ENCODE measurements around the gene FLOT1. TPM values are rescaled to one million over a fixed set of nuclear protein-coding genes. Genes with fewer than 3 reads are reported as not detected.

The FLOT1 gene
- total RNA-seq, 1 donor from 2014 or later: 20.0 TPM

DNA sequence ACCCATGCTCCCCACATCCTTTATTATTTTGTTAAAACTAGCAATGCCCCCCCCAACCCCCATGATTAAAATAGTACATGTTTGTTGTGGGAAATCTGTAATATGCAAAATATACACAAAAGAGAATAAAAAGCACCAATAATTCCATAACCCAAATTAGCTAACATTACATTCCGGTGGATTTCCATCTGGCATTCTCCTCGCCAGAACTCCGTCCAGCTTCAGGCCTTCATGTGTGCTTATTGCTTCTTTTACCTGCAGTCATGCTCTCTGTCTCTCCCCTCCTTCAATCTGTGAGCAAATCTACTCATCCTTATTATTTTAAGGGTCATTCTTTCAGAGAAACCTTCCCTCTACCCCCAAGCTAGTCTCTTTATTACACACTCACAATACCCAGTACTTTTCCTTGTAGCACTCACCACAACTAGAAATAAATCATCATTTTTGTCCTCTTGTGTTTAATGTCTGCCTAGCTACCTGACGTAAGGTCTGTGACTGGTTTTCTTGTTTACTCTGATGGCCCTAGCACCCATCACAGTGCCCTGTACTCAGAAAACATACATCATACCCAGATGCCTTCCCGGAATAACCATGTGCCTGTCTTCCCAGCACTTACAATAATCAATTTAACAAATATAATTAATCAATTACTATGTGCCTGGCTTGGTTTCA lies 27.5 kb upstream of the FLOT1 start:
- FAIRE-seq (no peak), DNase-seq (ENCODE audit: low read depth) (peak; percentile 48)
- Histone ChIP-seq H3K4me3 (ENCODE audit: low read depth, low read length) (no peak overlapping the region), H3K27me3 (ENCODE audit: control insufficient read depth, insufficient read depth, low read length) (no peaks in the 10 kb centered on the region), H3K36me3 (ENCODE audit: control insufficient read depth, insufficient read depth, low read length) (no peaks in the 10 kb centered on the region)
- no peak for TF ChIP-seq CTCF (IDR thresholded peaks at IDR 0.05; ENCODE audit: insufficient read depth, low read length, severe bottlenecking)

DNA sequence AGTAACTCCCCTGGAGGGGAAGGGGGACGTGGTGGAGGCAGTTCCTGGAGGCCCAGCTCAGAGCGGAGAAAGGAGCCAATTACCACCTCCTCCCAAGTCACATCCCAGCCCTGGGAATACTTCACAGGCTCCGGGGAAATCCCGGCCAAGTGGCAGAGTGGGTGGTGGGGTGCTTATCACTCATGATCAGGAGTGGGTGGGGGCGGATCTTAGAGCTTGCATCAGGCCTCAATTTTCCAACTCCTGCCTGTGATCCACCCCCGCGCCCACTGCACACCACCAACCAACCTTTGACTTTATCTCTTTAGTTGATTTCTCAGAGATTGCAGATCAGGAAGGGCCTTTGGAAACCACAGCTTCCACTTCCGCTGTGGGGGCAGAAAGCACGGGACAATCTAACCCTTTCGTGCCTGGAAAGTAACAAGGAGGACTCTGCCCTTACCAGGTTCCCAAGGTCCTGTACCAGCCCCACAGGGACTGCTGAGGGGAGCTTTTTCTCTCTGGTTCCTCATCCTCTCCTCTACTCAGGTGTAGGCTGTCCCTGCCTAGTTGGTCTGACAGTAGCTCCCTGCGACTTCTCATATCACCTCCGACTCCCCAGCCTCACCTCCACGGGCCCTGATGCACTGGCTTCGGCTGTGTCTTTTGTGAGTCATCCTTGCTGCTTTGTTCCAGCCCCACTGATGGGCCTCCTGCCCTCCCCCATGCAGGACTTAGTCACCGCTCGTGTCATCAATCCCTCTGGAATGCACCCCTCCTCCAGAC lies 26.8 kb upstream of the FLOT1 start:
- Histone ChIP-seq H3K4me3 (ENCODE audit: low read depth, low read length) (no peak overlapping the region), H3K36me3 (ENCODE audit: control insufficient read depth, insufficient read depth, low read length) (no peaks in the 10 kb centered on the region), H3K27me3 (ENCODE audit: control insufficient read depth, insufficient read depth, low read length) (no peaks in the 10 kb centered on the region)
- FAIRE-seq (no peak), DNase-seq (ENCODE audit: low read depth) (peak; percentile 97)
- TF ChIP-seq CTCF (IDR thresholded peaks at IDR 0.05; ENCODE audit: insufficient read depth, low read length, severe bottlenecking): no peak

- FAIRE-seq: no peak
- no peak for DNase-seq (ENCODE audit: low read depth)
- Histone ChIP-seq H3K4me3 (ENCODE audit: low read depth, low read length) (no peak overlapping the region), H3K27me3 (ENCODE audit: control insufficient read depth, insufficient read depth, low read length) (no peaks in the 10 kb centered on the region), H3K36me3 (ENCODE audit: control insufficient read depth, insufficient read depth, low read length) (no peaks in the 10 kb centered on the region)
- TF ChIP-seq CTCF (IDR thresholded peaks at IDR 0.05; ENCODE audit: insufficient read depth, low read length, severe bottlenecking): no peak
Observed at GRCh38 chr6:30768634-30769087, 26.2 kb upstream of the FLOT1 start.

GRCh38 chr6:30767944-30768301 lies 25.4 kb upstream of the FLOT1 start:
- FAIRE-seq (no peak), DNase-seq (ENCODE audit: low read depth) (no peak)
- no peaks in the 10 kb centered on the region for H3K27me3 ChIP-seq (ENCODE audit: control insufficient read depth, insufficient read depth, low read length)
- TF ChIP-seq CTCF (IDR thresholded peaks at IDR 0.05; ENCODE audit: insufficient read depth, low read length, severe bottlenecking): no peak
- H3K4me3 ChIP-seq (ENCODE audit: low read depth, low read length): no peak overlapping the region
- no peaks in the 10 kb centered on the region for H3K36me3 ChIP-seq (ENCODE audit: control insufficient read depth, insufficient read depth, low read length)

GRCh38 chr6:30767158-30767943 lies 24.9 kb upstream of the FLOT1 start:
- no peaks in the 10 kb centered on the region for H3K27me3 ChIP-seq (ENCODE audit: control insufficient read depth, insufficient read depth, low read length)
- DNase-seq (ENCODE audit: low read depth): no peak
- no peaks in the 10 kb centered on the region for H3K36me3 ChIP-seq (ENCODE audit: control insufficient read depth, insufficient read depth, low read length)
- no peak overlapping the region for H3K4me3 ChIP-seq (ENCODE audit: low read depth, low read length)
- no peak for TF ChIP-seq CTCF (IDR thresholded peaks at IDR 0.05; ENCODE audit: insufficient read depth, low read length, severe bottlenecking)
- FAIRE-seq: no peak

Measured in bronchial epithelial cell (primary cell).